Keratinocyte (primary cell): ENCODE measurements around the gene ITPR2.

Experiments
- CTCF ChIP-seq, 3 experiments: IDR thresholded peaks in 1 of 3; conservative IDR thresholded peaks in 1 of 3; optimal IDR thresholded peaks in 1 of 3; 2 replicates in 2 of 3; 3 replicates in 1 of 3; pipeline versions ENCODE3 to v1.5.1; 2011; ENCODE audit warnings: low read length in 3 of 3, mild to moderate bottlenecking in 3 of 3, moderate library complexity in 2 of 3, control low read depth in 1 of 3, inconsistent platforms in 1 of 3; ENCODE audit not compliant: insufficient read depth in 2 of 3; ENCODE audit errors: extremely low read depth in 1 of 3
- EZH2 ChIP-seq: IDR thresholded peaks from one replicate; pipeline ENCODE4 v1.6.1; 2012; ENCODE audit warnings: inconsistent platforms, mild to moderate bottlenecking, low read length, moderate library complexity

- TF ChIP-seq CTCF (optimal IDR thresholded peaks at IDR 0.05 in 1 of 3, IDR thresholded peaks at IDR 0.05 in 1 of 3, conservative IDR thresholded peaks at IDR 0.05 in 1 of 3; ENCODE audit: extremely low read depth in 1 of 3, insufficient read depth in 2 of 3, low read length in 3 of 3) (no peak), EZH2 (no peak)
These were observed 275.7 kb downstream of the ITPR2 start for GRCh38 chr12:26557326-26557725.
